ENCODE results near the gene MYO1E. TPM values are rescaled to one million over a fixed set of nuclear protein-coding genes. Genes with fewer than 3 reads are reported as not detected.

MYO1E gene
- total RNA-seq, 1 donor from 2014 or later = 192 TPM

DNA sequence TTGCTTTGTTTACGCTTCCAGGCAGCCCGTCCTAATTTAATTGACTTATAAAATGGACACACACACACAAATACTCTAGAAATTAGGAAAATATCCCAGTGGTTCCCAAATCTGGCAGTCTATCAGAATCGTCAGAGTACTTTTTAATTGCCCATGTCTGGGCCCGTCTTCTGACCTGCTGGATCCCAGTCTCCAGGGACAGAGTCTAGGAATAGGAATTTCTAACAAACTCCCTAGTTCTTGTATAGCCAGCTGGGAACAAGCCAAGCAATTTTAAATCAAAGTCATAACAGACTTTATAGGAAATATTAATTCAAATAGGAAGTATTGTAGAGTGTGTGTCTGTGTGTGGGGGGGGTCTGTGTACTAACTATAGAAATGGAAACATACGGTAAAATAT, 132.6 kb downstream of the MYO1E start:
- no peak for DNase-seq (ENCODE audit: low spot score)
- H3K9me3 Mint-ChIP-seq (ENCODE audit: low read depth) = no peaks in the 10 kb centered on the region
- no peaks in the 10 kb centered on the region for H3K27me3 Mint-ChIP-seq (ENCODE audit: low read depth)
- no peak overlapping the region for H3K27ac Mint-ChIP-seq (ENCODE audit: unreplicated experiment)
- H3K4me1 Mint-ChIP-seq (ENCODE audit: low read depth) = peaks cover 15% of the 10 kb centered on the region
- H3K36me3 Mint-ChIP-seq (ENCODE audit: low read depth) = peaks cover 16% of the 10 kb centered on the region
- H3K4me3 Mint-ChIP-seq (ENCODE audit: unreplicated experiment) = no peak overlapping the region
- TF ChIP-seq, protein P1, sequence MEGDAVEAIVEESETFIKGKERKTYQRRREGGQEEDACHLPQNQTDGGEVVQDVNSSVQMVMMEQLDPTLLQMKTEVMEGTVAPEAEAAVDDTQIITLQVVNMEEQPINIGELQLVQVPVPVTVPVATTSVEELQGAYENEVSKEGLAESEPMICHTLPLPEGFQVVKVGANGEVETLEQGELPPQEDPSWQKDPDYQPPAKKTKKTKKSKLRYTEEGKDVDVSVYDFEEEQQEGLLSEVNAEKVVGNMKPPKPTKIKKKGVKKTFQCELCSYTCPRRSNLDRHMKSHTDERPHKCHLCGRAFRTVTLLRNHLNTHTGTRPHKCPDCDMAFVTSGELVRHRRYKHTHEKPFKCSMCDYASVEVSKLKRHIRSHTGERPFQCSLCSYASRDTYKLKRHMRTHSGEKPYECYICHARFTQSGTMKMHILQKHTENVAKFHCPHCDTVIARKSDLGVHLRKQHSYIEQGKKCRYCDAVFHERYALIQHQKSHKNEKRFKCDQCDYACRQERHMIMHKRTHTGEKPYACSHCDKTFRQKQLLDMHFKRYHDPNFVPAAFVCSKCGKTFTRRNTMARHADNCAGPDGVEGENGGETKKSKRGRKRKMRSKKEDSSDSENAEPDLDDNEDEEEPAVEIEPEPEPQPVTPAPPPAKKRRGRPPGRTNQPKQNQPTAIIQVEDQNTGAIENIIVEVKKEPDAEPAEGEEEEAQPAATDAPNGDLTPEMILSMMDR (IDR thresholded peaks at IDR 0.05) = no peak

DNA sequence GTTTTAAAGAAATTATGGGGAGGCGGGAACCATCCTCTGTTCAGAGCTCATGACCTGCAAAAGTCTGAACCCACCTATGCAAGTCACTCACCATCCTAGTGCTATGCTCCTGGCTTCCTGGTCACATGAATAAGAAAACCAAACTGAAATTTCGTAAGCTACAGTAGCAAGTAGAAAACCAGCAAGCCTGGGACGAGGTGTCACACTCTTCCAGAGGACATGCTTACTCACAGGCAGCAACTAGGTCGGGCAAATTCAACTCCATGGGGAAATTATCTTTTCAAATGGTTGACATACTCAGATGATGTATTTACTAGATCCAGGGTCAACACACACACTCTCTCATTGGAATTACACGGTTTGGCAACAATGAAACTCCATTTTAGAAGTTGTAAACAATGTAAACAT, 134.7 kb downstream of the MYO1E start:
- Mint-ChIP-seq H3K4me3 (ENCODE audit: unreplicated experiment) (no peak overlapping the region), H3K9me3 (ENCODE audit: low read depth) (no peaks in the 10 kb centered on the region), H3K4me1 (ENCODE audit: low read depth) (peaks cover 18% of the 10 kb centered on the region), H3K36me3 (ENCODE audit: low read depth) (peaks cover 13% of the 10 kb centered on the region), H3K27me3 (ENCODE audit: low read depth) (no peaks in the 10 kb centered on the region), H3K27ac (ENCODE audit: unreplicated experiment) (no peak overlapping the region)
- DNase-seq (ENCODE audit: low spot score) = no peak
- TF ChIP-seq, protein P1 (IDR thresholded peaks at IDR 0.05) = no peak

DNA sequence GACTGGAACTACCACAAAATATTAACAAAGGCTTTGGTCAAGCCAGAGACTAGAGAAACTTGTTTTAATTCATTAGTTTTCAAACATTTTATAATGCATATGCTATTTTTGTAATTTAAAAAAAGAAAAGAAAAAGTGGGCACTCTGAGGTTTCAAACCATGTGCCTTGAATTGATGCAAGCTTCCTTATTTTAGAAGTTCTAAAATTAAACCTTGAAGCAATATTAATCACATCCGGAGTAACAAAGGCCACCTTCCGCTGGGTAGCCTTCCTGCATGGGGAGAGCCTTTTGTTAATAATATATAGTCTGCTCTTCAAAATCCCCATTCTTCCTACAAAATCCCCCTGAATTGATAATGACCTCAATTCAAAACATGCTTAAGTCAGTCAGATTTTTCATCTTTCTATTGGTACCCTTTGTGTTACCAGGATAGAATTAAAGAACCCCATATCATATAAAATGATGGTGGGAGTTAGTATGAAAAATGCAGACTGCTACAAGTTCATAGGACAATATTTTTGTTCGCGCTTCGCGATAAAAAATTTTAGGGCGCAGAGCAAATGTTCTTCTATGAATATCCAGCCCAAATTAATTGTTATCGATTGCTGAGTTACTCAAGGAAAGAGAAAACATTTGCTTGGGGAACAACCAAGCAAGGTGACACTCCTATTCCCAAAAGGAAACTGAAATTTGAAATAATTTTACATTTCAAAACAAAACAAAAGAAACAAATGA, 135.4 kb downstream of the MYO1E start:
- no peak for DNase-seq (ENCODE audit: low spot score)
- TF ChIP-seq, protein P1 (IDR thresholded peaks at IDR 0.05) = no peak
- H3K27me3 Mint-ChIP-seq (ENCODE audit: low read depth) = no peaks in the 10 kb centered on the region
- no peaks in the 10 kb centered on the region for H3K9me3 Mint-ChIP-seq (ENCODE audit: low read depth)
- no peak overlapping the region for H3K4me3 Mint-ChIP-seq (ENCODE audit: unreplicated experiment)
- peaks cover 10% of the 10 kb centered on the region for H3K36me3 Mint-ChIP-seq (ENCODE audit: low read depth)
- no peak overlapping the region for H3K27ac Mint-ChIP-seq (ENCODE audit: unreplicated experiment)
- H3K4me1 Mint-ChIP-seq (ENCODE audit: low read depth) = peaks cover 24% of the 10 kb centered on the region

DNA sequence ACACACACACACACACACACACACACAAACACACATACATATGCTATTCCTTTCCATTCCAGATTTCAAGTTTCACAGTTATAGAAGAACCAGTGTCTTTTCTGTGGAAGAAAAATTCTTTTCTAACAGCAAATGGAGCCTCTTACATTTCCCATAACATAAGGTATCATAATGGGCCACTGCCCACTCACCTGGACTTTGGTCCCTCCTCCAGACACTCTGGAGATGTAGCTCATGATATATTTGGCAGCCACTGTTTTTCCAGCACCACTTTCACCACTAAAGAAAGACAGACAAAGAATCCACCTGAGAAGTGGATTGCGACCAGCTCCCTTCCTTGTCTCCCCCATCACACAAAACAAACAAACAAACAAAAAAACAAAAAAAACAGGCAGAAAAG, 136.3 kb downstream of the MYO1E start:
- DNase-seq (ENCODE audit: low spot score) = no peak
- TF ChIP-seq, protein P1 (IDR thresholded peaks at IDR 0.05) = no peak
- Mint-ChIP-seq H3K36me3 (ENCODE audit: low read depth) (peaks cover 10% of the 10 kb centered on the region), H3K4me3 (ENCODE audit: unreplicated experiment) (no peak overlapping the region), H3K9me3 (ENCODE audit: low read depth) (no peaks in the 10 kb centered on the region), H3K27ac (ENCODE audit: unreplicated experiment) (peak overlapping the region; percentile 80), H3K27me3 (ENCODE audit: low read depth) (no peaks in the 10 kb centered on the region), H3K4me1 (ENCODE audit: low read depth) (peaks cover 29% of the 10 kb centered on the region)

DNA sequence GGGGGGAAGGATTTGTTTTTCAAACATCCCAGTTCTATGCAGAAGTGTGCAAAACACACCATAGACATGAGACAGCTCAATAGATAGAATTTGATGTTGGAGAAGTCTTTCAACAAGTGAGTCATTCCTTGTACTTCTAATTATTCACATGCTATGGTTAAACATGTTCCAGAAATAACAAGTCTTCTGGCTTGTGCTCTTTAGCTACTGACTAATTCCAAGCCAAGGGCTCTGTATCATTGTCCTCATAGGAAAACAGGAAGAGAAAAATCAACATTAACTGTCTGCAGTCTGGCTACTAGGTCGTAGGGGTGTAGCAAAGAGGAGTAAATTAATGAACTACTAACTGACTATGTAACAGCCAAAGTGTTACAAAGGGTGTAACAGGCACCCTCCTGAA, 140.2 kb downstream of the MYO1E start:
- no peaks in the 10 kb centered on the region for H3K27me3 Mint-ChIP-seq (ENCODE audit: low read depth)
- H3K27ac Mint-ChIP-seq (ENCODE audit: unreplicated experiment) = peak overlapping the region; percentile 75
- H3K36me3 Mint-ChIP-seq (ENCODE audit: low read depth) = peaks cover 19% of the 10 kb centered on the region
- no peak for DNase-seq (ENCODE audit: low spot score)
- TF ChIP-seq, protein P1 (IDR thresholded peaks at IDR 0.05) = no peak
- H3K4me1 Mint-ChIP-seq (ENCODE audit: low read depth) = peaks cover 30% of the 10 kb centered on the region
- no peak overlapping the region for H3K4me3 Mint-ChIP-seq (ENCODE audit: unreplicated experiment)
- H3K9me3 Mint-ChIP-seq (ENCODE audit: low read depth) = no peaks in the 10 kb centered on the region

All from chondrocyte (in vitro differentiated cells).